ENCODE data around the gene CLCN7. TPM values are rescaled to one million over a fixed set of nuclear protein-coding genes. Genes with fewer than 3 reads are reported as not detected.

CLCN7 gene
- total RNA-seq, 1 donor from 2014 or later: 99.1 TPM

DNA sequence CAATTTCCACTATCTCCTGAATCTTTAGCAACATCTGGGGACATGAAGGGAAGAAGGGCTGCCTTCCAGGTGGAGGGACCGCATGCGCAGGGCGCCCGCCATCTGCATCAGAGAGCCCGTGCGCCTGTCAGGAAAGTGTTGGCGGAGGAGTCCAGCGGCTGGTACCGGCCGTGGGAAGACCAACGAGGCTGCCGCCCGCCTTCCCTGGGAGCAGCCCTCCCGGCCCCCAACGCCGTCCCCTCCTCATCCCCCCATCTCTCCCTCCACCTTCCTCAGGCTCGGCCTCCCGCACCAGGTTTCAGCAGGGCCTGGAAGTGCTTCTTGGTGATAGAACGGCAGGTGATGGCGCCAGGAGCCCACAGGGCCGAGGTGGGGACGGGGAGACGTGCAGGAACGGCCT, 8.8 kb downstream of the CLCN7 start:
- TF ChIP-seq, protein P1, sequence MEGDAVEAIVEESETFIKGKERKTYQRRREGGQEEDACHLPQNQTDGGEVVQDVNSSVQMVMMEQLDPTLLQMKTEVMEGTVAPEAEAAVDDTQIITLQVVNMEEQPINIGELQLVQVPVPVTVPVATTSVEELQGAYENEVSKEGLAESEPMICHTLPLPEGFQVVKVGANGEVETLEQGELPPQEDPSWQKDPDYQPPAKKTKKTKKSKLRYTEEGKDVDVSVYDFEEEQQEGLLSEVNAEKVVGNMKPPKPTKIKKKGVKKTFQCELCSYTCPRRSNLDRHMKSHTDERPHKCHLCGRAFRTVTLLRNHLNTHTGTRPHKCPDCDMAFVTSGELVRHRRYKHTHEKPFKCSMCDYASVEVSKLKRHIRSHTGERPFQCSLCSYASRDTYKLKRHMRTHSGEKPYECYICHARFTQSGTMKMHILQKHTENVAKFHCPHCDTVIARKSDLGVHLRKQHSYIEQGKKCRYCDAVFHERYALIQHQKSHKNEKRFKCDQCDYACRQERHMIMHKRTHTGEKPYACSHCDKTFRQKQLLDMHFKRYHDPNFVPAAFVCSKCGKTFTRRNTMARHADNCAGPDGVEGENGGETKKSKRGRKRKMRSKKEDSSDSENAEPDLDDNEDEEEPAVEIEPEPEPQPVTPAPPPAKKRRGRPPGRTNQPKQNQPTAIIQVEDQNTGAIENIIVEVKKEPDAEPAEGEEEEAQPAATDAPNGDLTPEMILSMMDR (IDR thresholded peaks at IDR 0.05; ENCODE audit: unreplicated experiment): no peak
- H3K4me3 Mint-ChIP-seq (ENCODE audit: unreplicated experiment): no peak overlapping the region
- peaks cover 7% of the 10 kb centered on the region for H3K36me3 Mint-ChIP-seq (ENCODE audit: low read depth, unreplicated experiment)
- no peak overlapping the region for H3K27ac Mint-ChIP-seq (ENCODE audit: unreplicated experiment)
- peaks cover 7% of the 10 kb centered on the region for H3K27me3 Mint-ChIP-seq (ENCODE audit: unreplicated experiment)
- DNase-seq (ENCODE audit: low spot score): no peak
- peaks cover 12% of the 10 kb centered on the region for H3K4me1 Mint-ChIP-seq (ENCODE audit: unreplicated experiment)
- H3K9me3 Mint-ChIP-seq (ENCODE audit: unreplicated experiment): no peaks in the 10 kb centered on the region

DNA sequence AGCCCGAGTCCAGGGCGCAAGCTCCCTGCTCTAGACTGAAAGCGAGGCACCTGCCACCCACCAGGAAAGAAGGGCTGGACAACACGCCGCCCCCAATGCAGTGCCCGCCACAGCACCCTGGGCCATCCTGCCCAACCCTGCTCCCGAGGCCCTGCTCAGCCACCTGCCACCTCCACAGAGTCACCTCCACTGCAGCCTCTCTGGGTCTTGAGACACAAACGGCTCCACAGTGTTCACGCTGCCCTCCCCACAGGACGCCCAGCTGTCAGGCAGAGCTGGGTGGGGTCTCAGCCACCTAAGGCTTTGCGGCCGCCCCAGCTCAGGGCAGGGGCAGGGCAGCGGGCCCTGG, 9.3 kb downstream of the CLCN7 start:
- H3K9me3 Mint-ChIP-seq (ENCODE audit: unreplicated experiment): no peaks in the 10 kb centered on the region
- peaks cover 7% of the 10 kb centered on the region for H3K36me3 Mint-ChIP-seq (ENCODE audit: low read depth, unreplicated experiment)
- H3K27me3 Mint-ChIP-seq (ENCODE audit: unreplicated experiment): peaks cover 7% of the 10 kb centered on the region
- TF ChIP-seq, protein P1 (IDR thresholded peaks at IDR 0.05; ENCODE audit: unreplicated experiment): no peak
- no peak overlapping the region for H3K27ac Mint-ChIP-seq (ENCODE audit: unreplicated experiment)
- H3K4me3 Mint-ChIP-seq (ENCODE audit: unreplicated experiment): no peak overlapping the region
- peaks cover 8% of the 10 kb centered on the region for H3K4me1 Mint-ChIP-seq (ENCODE audit: unreplicated experiment)
- DNase-seq (ENCODE audit: low spot score): no peak

DNA sequence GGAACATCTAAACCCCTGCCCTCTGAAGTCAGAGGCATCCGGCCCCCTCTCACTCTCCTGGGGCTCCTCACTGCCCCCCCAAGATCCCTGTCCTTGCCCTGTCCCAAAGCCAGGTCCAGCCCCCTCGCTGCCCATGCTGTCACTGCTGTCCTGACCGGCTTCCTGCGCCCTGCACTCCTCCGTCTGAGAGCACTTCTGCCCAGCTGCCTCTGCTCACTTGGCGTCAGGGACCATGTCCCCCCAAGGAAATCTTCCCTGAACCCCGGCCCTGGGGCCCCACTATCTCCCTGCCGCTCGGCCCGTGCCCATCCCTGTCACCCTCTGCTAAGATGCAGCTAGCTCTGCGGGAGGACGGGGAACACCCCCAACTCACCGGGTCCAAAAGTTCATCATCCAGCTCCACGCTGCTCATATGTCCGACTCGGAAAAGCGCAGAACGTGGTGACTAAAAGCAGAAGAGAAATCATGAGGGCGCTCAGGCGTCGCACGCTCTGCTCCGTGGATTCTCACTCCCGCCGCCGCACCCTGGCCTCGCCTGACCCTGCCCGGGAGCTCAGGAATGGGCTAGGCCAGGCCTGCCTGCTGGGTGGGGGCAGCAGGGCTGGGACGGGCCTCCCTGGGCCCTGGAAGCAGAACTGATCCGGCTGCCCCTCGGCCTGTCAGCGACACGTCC, 9.8 kb downstream of the CLCN7 start:
- H3K4me1 Mint-ChIP-seq (ENCODE audit: unreplicated experiment): peaks cover 4% of the 10 kb centered on the region
- H3K27ac Mint-ChIP-seq (ENCODE audit: unreplicated experiment): no peak overlapping the region
- H3K36me3 Mint-ChIP-seq (ENCODE audit: low read depth, unreplicated experiment): peaks cover 7% of the 10 kb centered on the region
- no peak overlapping the region for H3K4me3 Mint-ChIP-seq (ENCODE audit: unreplicated experiment)
- TF ChIP-seq, protein P1 (IDR thresholded peaks at IDR 0.05; ENCODE audit: unreplicated experiment): no peak
- H3K9me3 Mint-ChIP-seq (ENCODE audit: unreplicated experiment): no peaks in the 10 kb centered on the region
- peaks cover 7% of the 10 kb centered on the region for H3K27me3 Mint-ChIP-seq (ENCODE audit: unreplicated experiment)
- no peak for DNase-seq (ENCODE audit: low spot score)

DNA sequence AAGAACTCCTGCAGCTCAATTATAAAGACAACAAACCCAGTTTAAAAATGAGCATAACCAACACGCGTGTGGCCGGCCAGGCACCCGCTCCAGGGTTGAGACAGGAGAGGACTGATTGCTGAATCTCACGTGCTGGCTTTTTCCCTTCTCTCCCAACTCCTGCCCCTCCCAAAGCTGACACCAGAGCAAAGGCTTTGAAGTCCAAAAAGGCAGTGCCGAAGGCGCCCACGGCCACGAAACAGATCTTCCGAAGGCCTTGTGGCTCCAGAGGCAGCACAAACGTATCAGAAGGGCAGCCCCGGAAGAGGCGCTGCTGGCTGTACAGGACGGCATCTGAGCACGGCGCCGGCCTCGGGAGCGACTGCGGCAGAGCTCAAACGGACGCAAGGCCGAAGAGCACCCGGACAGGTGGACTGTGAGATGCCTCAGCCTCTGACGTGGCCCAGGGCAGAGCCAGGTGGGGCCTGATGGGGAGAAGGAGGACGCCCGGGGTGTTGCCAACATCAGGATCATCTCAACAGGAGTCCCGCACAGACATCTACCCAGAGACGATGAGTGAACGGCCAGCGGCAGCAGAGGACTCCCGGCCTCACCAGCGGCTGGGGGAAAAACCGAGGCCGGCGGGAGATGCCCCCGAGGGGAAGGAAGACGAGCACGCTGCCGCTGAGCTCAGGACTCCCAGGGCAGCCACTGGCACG, 10.5 kb downstream of the CLCN7 start:
- no peak for DNase-seq (ENCODE audit: low spot score)
- TF ChIP-seq, protein P1 (IDR thresholded peaks at IDR 0.05; ENCODE audit: unreplicated experiment): no peak
- no peaks in the 10 kb centered on the region for H3K9me3 Mint-ChIP-seq (ENCODE audit: unreplicated experiment)
- H3K27ac Mint-ChIP-seq (ENCODE audit: unreplicated experiment): no peak overlapping the region
- no peaks in the 10 kb centered on the region for H3K4me1 Mint-ChIP-seq (ENCODE audit: unreplicated experiment)
- peaks cover 7% of the 10 kb centered on the region for H3K36me3 Mint-ChIP-seq (ENCODE audit: low read depth, unreplicated experiment)
- peaks cover 7% of the 10 kb centered on the region for H3K27me3 Mint-ChIP-seq (ENCODE audit: unreplicated experiment)
- no peak overlapping the region for H3K4me3 Mint-ChIP-seq (ENCODE audit: unreplicated experiment)

DNA sequence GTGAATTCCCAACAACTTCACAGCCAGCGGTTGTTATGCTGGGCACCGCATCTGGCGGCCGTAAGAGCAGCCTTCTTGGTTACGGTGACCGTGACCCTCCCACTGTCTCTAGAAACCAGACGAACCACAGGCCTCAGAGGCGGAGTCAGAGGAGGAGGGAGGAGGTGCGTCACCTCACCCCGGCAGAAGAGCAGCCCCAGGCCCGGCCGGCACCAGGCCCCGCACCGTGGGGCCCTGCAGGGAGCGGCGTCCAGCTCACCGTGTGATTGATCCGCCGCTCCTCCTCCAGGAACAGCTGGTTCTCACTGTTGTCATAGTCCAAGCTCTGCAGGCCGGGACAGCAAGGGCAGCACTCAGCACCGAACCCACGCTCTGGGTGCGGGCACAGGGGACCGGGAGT, 13.7 kb downstream of the CLCN7 start:
- Mint-ChIP-seq H3K9me3 (ENCODE audit: unreplicated experiment) (no peaks in the 10 kb centered on the region), H3K27me3 (ENCODE audit: unreplicated experiment) (peaks cover 5% of the 10 kb centered on the region), H3K4me1 (ENCODE audit: unreplicated experiment) (no peaks in the 10 kb centered on the region), H3K4me3 (ENCODE audit: unreplicated experiment) (no peak overlapping the region), H3K27ac (ENCODE audit: unreplicated experiment) (no peak overlapping the region), H3K36me3 (ENCODE audit: low read depth, unreplicated experiment) (peaks cover 7% of the 10 kb centered on the region)
- TF ChIP-seq, protein P1 (IDR thresholded peaks at IDR 0.05; ENCODE audit: unreplicated experiment): no peak
- no peak for DNase-seq (ENCODE audit: low spot score)

Measured in endothelial cell (in vitro differentiated cells).